HEK293 (cell line): Measurements from ENCODE around the gene CADM1.
A peak's percentile ranks its signal among the peaks of the same experiment; 100 is the strongest.

Experiments used
- CTCF ChIA-PET: fragments of 350-600 bp; formaldehyde crosslinking; extraction: SDS; loops from one replicate; lab custom pipeline; 2021; ENCODE audit warnings: antibody characterized with exemption; lab: Yijun Ruan, JAX
- POLR2A ChIA-PET: fragments of 300-600 bp; formaldehyde crosslinking; extraction: SDS; loops from one replicate; lab custom pipeline; 2020; ENCODE audit warnings: antibody characterized with exemption, inconsistent platforms; lab: Yijun Ruan, JAX
- H3K27ac ChIP-seq: fragments of 200-500 bp; sonication (Bioruptor generic); 2 replicates; pipeline ENCODE4 v1.5.1; 2014; ENCODE audit warnings: low read depth, low read length, control low read depth, inconsistent platforms; ENCODE audit errors: extremely low read depth
- H3K36me3 ChIP-seq, 2 experiments: fragments of 200-500 bp in 1 of 2; sonication (Bioruptor generic) in 1 of 2; 1 replicate in 1 of 2; 2 replicates in 1 of 2; pipeline ENCODE4 v1.5.1; 2014 to 2017; ENCODE audit warnings: inconsistent platforms in 2 of 2, low read length in 2 of 2; ENCODE audit not compliant: control insufficient read depth in 2 of 2, insufficient read depth in 1 of 2
- H3K4me1 ChIP-seq: fragments of 200-500 bp; sonication (Bioruptor generic); 2 replicates; pipeline ENCODE4 v1.5.1; 2014; ENCODE audit warnings: mild to moderate bottlenecking, low read length, inconsistent platforms; ENCODE audit not compliant: control insufficient read depth, insufficient read depth
- H3K4me3 ChIP-seq: 2 replicates; pipeline ENCODE4 v1.5.1; 2011; ENCODE audit warnings: low read depth, mild to moderate bottlenecking, control low read depth, low read length, moderate library complexity
- H3K9me3 ChIP-seq: fragments of 200-500 bp; sonication (Bioruptor generic); 2 replicates; pipeline ENCODE4 v1.5.1; 2014; ENCODE audit warnings: low read depth, low read length, inconsistent platforms; ENCODE audit not compliant: control insufficient read depth, insufficient read depth
- BCL11A ChIP-seq: fragments of 450-650 bp; formaldehyde crosslinking; IDR thresholded peaks from 2 replicates; pipeline ENCODE4 v1.5.1; 2016; ENCODE audit warnings: low read depth, missing biosample characterization, missing genetic modification characterization
- FEZF1 ChIP-seq: fragments of 450-650 bp; formaldehyde crosslinking; IDR thresholded peaks from 2 replicates; pipeline ENCODE4 v1.5.1; 2016; ENCODE audit warnings: missing biosample characterization, missing genetic modification characterization
- HOXD13 ChIP-seq: sonication (generic); formaldehyde crosslinking; IDR thresholded peaks from 2 replicates; pipeline ENCODE4 v1.8.0; 2022; ENCODE audit warnings: missing genetic modification reagents, borderline replicate concordance
- REPIN1 ChIP-seq: fragments of 450-650 bp; formaldehyde crosslinking; IDR thresholded peaks from 2 replicates; pipeline ENCODE4 v1.5.1; 2017; ENCODE audit warnings: missing biosample characterization, missing genetic modification characterization, low read depth
- SALL2 ChIP-seq: fragments of 450-650 bp; formaldehyde crosslinking; IDR thresholded peaks from 2 replicates; pipeline ENCODE4 v1.5.0; 2017; ENCODE audit warnings: missing biosample characterization, mild to moderate bottlenecking, missing genetic modification characterization, borderline replicate concordance
- SP3 ChIP-seq: fragments of 450-650 bp; formaldehyde crosslinking; IDR thresholded peaks from 2 replicates; pipeline ENCODE4 v1.5.1; 2016; ENCODE audit warnings: missing biosample characterization, missing genetic modification characterization
- YY2 ChIP-seq: fragments of 450-650 bp; formaldehyde crosslinking; IDR thresholded peaks from 2 replicates; pipeline ENCODE4 v1.5.1; 2016; ENCODE audit warnings: missing biosample characterization, missing genetic modification characterization
- ZBTB1 ChIP-seq: fragments of 450-650 bp; formaldehyde crosslinking; IDR thresholded peaks from 2 replicates; pipeline ENCODE4 v1.5.1; 2016; ENCODE audit warnings: missing biosample characterization, missing genetic modification characterization
- ZBTB26 ChIP-seq: fragments of 450-650 bp; formaldehyde crosslinking; optimal IDR thresholded peaks from 2 replicates; pipeline ENCODE3; 2016; ENCODE audit warnings: missing biosample characterization, mild to moderate bottlenecking, missing genetic modification characterization
- ZBTB6 ChIP-seq: fragments of 450-650 bp; formaldehyde crosslinking; IDR thresholded peaks from 2 replicates; pipeline ENCODE4 v1.5.1; 2017; ENCODE audit warnings: missing biosample characterization, missing genetic modification characterization
- ZNF121 ChIP-seq: fragments of 450-650 bp; formaldehyde crosslinking; IDR thresholded peaks from 2 replicates; pipeline ENCODE4 v1.5.1; 2016; ENCODE audit warnings: missing biosample characterization, missing genetic modification characterization
- ZNF350 ChIP-seq: fragments of 450-650 bp; formaldehyde crosslinking; IDR thresholded peaks from 2 replicates; pipeline ENCODE4 v1.5.0; 2017; ENCODE audit warnings: missing biosample characterization, mild to moderate bottlenecking, missing genetic modification characterization
- ZNF488 ChIP-seq: fragments of 450-650 bp; formaldehyde crosslinking; IDR thresholded peaks from 2 replicates; pipeline ENCODE4 v1.5.1; 2016; ENCODE audit warnings: missing biosample characterization, missing genetic modification characterization
- ZNF514 ChIP-seq: fragments of 450-650 bp; formaldehyde crosslinking; IDR thresholded peaks from 2 replicates; pipeline ENCODE4 v1.5.1; 2016; ENCODE audit warnings: missing biosample characterization, missing genetic modification characterization
- ZNF580 ChIP-seq: fragments of 450-650 bp; formaldehyde crosslinking; IDR thresholded peaks from 2 replicates; pipeline ENCODE4 v1.5.1; 2016; ENCODE audit warnings: missing biosample characterization, missing genetic modification characterization
- ZNF596 ChIP-seq: fragments of 450-650 bp; IDR thresholded peaks from 2 replicates; pipeline ENCODE4 v1.5.0; 2018; ENCODE audit warnings: missing biosample characterization, mild to moderate bottlenecking, missing genetic modification characterization, moderate library complexity
- ZNF660 ChIP-seq: fragments of 450-650 bp; IDR thresholded peaks from 2 replicates; pipeline ENCODE4 v1.5.1; 2018; ENCODE audit warnings: missing biosample characterization, mild to moderate bottlenecking, missing genetic modification characterization
- ZSCAN30 ChIP-seq: fragments of 450-650 bp; IDR thresholded peaks from 2 replicates; pipeline ENCODE4 v1.5.1; 2018; ENCODE audit warnings: missing biosample characterization, mild to moderate bottlenecking, missing genetic modification characterization, moderate library complexity
- TF ChIP-seq, protein P1 (sequence below): fragments of 450-650 bp; formaldehyde crosslinking; IDR thresholded peaks from 2 replicates; pipeline ENCODE4 v1.5.1; 2017; ENCODE audit warnings: missing biosample characterization, missing genetic modification characterization
- TF ChIP-seq, protein P2 (sequence below): fragments of 450-650 bp; formaldehyde crosslinking; IDR thresholded peaks from 2 replicates; pipeline ENCODE4 v1.5.0; 2017; ENCODE audit warnings: missing biosample characterization, missing genetic modification characterization, borderline replicate concordance
- TF ChIP-seq, protein P3 (sequence below): fragments of 450-650 bp; formaldehyde crosslinking; IDR thresholded peaks from 2 replicates; pipeline ENCODE4 v1.5.1; 2016; ENCODE audit warnings: missing biosample characterization, missing genetic modification characterization, low read depth

The CADM1 gene

DNA sequence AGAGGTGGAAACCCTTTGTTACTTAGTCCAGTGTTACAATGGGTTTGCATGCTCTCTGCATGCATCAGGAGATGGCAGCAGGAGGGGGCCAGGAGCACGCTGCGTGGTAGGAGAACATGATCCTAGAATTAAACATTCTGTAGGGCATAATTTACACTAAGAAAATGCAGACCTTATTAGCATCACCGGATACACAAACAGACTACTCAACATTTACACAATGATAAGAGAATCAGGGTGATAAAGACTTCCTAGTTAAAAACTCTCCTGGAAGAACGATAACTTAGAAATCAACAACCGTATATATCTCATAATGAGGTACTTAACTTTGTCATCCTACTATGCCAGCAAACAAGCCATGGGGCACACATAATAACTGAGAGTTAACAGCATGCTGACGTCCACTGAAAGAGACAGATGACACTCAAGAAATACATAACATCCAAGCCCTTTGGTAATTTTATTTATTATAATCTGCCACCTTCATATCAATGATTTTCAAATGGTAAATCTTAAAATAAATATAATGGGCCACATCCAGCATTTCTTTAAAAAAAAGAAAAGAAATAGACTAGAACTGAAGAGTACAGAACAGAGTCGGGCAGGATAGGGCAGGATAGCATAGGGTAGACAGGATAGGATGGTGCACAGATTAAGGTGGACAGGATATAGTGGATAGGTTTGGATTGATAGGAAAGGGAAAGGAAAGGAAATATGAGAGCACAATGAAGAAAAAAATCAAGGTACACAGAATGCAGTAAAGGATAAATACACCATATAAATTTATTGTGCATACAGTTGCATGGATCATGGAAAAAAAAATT lies 27.5 kb downstream of the CADM1 start (continued):
- peak; percentile 36; the same call in 1 of the 2 replicates for TF ChIP-seq BCL11A (tag by site-specific recombination)
- TF ChIP-seq ZNF514 (tag by site-specific recombination) = no peak
- no peak for TF ChIP-seq YY2

GRCh38 chr11:115475564-115475963 lies 28.7 kb downstream of the CADM1 start:
- TF ChIP-seq ZNF596 (tag by site-specific recombination) = no peak
- TF ChIP-seq REPIN1 (tag by site-specific recombination) = no peak
- TF ChIP-seq SP3 = no peak
- TF ChIP-seq HOXD13 (CRISPR knock-in tag) = no peak
- TF ChIP-seq ZNF488 (tag by site-specific recombination) = no peak
- TF ChIP-seq, protein P1, sequence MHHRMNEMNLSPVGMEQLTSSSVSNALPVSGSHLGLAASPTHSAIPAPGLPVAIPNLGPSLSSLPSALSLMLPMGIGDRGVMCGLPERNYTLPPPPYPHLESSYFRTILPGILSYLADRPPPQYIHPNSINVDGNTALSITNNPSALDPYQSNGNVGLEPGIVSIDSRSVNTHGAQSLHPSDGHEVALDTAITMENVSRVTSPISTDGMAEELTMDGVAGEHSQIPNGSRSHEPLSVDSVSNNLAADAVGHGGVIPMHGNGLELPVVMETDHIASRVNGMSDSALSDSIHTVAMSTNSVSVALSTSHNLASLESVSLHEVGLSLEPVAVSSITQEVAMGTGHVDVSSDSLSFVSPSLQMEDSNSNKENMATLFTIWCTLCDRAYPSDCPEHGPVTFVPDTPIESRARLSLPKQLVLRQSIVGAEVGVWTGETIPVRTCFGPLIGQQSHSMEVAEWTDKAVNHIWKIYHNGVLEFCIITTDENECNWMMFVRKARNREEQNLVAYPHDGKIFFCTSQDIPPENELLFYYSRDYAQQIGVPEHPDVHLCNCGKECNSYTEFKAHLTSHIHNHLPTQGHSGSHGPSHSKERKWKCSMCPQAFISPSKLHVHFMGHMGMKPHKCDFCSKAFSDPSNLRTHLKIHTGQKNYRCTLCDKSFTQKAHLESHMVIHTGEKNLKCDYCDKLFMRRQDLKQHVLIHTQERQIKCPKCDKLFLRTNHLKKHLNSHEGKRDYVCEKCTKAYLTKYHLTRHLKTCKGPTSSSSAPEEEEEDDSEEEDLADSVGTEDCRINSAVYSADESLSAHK = no peak
- no peak for TF ChIP-seq ZBTB1 (tag by site-specific recombination)
- TF ChIP-seq YY2 = no peak
- TF ChIP-seq ZNF580 (tag by site-specific recombination) = no peak
- no peak for TF ChIP-seq ZBTB26 (tag by site-specific recombination)
- TF ChIP-seq, protein P2, sequence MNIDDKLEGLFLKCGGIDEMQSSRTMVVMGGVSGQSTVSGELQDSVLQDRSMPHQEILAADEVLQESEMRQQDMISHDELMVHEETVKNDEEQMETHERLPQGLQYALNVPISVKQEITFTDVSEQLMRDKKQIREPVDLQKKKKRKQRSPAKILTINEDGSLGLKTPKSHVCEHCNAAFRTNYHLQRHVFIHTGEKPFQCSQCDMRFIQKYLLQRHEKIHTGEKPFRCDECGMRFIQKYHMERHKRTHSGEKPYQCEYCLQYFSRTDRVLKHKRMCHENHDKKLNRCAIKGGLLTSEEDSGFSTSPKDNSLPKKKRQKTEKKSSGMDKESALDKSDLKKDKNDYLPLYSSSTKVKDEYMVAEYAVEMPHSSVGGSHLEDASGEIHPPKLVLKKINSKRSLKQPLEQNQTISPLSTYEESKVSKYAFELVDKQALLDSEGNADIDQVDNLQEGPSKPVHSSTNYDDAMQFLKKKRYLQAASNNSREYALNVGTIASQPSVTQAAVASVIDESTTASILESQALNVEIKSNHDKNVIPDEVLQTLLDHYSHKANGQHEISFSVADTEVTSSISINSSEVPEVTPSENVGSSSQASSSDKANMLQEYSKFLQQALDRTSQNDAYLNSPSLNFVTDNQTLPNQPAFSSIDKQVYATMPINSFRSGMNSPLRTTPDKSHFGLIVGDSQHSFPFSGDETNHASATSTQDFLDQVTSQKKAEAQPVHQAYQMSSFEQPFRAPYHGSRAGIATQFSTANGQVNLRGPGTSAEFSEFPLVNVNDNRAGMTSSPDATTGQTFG = no peak
- no peak for TF ChIP-seq ZNF350 (tag by site-specific recombination)
- no peak for TF ChIP-seq ZNF121
- TF ChIP-seq SALL2 = no peak
- no peak for TF ChIP-seq ZNF660 (tag by site-specific recombination)
- TF ChIP-seq ZSCAN30 (tag by site-specific recombination) = no peak
- no peak for TF ChIP-seq ZBTB6
- TF ChIP-seq, protein P3, sequence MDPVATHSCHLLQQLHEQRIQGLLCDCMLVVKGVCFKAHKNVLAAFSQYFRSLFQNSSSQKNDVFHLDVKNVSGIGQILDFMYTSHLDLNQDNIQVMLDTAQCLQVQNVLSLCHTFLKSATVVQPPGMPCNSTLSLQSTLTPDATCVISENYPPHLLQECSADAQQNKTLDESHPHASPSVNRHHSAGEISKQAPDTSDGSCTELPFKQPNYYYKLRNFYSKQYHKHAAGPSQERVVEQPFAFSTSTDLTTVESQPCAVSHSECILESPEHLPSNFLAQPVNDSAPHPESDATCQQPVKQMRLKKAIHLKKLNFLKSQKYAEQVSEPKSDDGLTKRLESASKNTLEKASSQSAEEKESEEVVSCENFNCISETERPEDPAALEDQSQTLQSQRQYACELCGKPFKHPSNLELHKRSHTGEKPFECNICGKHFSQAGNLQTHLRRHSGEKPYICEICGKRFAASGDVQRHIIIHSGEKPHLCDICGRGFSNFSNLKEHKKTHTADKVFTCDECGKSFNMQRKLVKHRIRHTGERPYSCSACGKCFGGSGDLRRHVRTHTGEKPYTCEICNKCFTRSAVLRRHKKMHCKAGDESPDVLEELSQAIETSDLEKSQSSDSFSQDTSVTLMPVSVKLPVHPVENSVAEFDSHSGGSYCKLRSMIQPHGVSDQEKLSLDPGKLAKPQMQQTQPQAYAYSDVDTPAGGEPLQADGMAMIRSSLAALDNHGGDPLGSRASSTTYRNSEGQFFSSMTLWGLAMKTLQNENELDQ (tag by site-specific recombination) = no peak
- TF ChIP-seq ZNF514 (tag by site-specific recombination) = no peak
- TF ChIP-seq FEZF1 (tag by site-specific recombination) = no peak
- ChIA-PET CTCF (interaction anchor here (0.6 kb wide), 1 partner anchor 9 kb away, joined by 4 read pairs; no protein-coding TSS in a partner anchor), POLR2A (no interaction called here)
- H3K9me3 ChIP-seq = no peaks in the 10 kb centered on the region
- no peak overlapping the region for H3K27ac ChIP-seq
- peaks cover 6% of the 10 kb centered on the region for H3K4me1 ChIP-seq
- H3K36me3 ChIP-seq = no peaks in the 10 kb centered on the region
- H3K4me3 ChIP-seq = no peak overlapping the region
